Nephron progenitor cell (in vitro differentiated cells): ENCODE measurements around the gene ONECUT1.
A peak's percentile ranks its signal among the peaks of the same experiment; 100 is the strongest.

Source experiments
- DNase-seq: peaks from one replicate; pipeline ENCODE4 v3.0.0; 2021
- H3K27ac Mint-ChIP-seq: 2 replicates; pipeline ENCODE4 v1.8.0; 2021; ENCODE audit warnings: mild to moderate bottlenecking, moderate library complexity, mixed read lengths
- H3K27me3 Mint-ChIP-seq: 2 replicates; pipeline ENCODE4 v1.8.0; 2021; ENCODE audit warnings: mild to moderate bottlenecking, low read depth, mixed read lengths; ENCODE audit not compliant: poor library complexity
- H3K36me3 Mint-ChIP-seq: 2 replicates; pipeline ENCODE4 v1.8.0; 2021; ENCODE audit warnings: low read depth, mixed read lengths
- H3K4me1 Mint-ChIP-seq: 2 replicates; pipeline ENCODE4 v1.8.0; 2021; ENCODE audit warnings: mixed read lengths
- H3K4me3 Mint-ChIP-seq: 2 replicates; pipeline ENCODE4 v1.8.0; 2021; ENCODE audit warnings: mild to moderate bottlenecking, moderate library complexity, mixed read lengths
- H3K9me3 Mint-ChIP-seq: 2 replicates; pipeline ENCODE4 v1.8.0; 2021; ENCODE audit warnings: mild to moderate bottlenecking, moderate library complexity, mixed read lengths
- TF ChIP-seq, protein P1 (sequence below): fragments of 200-600 bp; sonication (generic); IDR thresholded peaks from 2 replicates; pipeline ENCODE4 v1.5.0; 2021; ENCODE audit warnings: antibody characterized with exemption

The ONECUT1 gene

DNA sequence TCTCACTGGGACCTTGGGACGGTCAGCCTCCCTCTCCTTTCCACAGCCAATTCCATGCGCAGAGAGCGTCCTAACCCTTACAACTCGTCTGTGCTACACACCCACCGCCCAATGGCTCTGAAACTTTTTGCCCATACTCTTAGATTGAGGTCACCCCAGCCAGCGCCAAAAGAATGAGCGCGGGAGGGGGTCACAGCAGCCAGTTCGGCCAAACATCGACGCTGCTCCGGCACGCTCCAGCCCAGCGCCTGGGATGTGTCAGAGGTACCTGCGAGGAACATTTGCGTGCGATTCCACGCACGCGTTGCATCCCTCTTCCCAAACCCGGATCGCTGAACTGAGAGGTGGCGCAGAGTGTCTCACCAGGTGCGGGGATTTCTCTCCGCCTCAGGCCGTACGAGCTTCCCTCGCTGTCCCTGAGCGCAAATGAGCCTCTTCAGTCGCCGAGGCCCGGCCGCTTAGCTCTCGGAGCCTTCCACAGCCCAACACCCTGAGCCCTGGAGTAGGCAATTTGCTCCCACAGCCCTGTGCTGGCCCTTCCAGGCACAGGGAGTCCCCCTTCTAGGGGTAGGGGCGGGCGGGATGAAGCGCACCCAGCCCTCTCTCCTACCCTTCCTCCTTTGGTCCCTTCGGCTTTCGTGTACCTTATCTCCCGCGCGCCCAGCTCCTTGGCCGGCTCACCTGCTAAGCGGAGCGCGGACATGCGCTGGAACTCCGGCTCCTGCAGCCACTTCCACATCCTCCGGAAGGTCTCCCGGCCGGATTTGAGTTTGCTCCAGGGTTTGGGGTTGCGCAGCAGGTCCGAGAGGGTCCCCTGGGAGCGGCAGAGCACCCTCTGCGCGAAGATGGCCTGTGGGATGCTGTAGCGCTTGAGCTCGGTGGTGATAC, 1.8 kb downstream of the ONECUT1 start:
- peak overlapping the region; percentile 67 for H3K4me3 Mint-ChIP-seq
- no peak for DNase-seq
- H3K36me3 Mint-ChIP-seq, result no peaks in the 10 kb centered on the region
- no peak overlapping the region for H3K27ac Mint-ChIP-seq
- H3K9me3 Mint-ChIP-seq, result no peaks in the 10 kb centered on the region
- TF ChIP-seq, protein P1, sequence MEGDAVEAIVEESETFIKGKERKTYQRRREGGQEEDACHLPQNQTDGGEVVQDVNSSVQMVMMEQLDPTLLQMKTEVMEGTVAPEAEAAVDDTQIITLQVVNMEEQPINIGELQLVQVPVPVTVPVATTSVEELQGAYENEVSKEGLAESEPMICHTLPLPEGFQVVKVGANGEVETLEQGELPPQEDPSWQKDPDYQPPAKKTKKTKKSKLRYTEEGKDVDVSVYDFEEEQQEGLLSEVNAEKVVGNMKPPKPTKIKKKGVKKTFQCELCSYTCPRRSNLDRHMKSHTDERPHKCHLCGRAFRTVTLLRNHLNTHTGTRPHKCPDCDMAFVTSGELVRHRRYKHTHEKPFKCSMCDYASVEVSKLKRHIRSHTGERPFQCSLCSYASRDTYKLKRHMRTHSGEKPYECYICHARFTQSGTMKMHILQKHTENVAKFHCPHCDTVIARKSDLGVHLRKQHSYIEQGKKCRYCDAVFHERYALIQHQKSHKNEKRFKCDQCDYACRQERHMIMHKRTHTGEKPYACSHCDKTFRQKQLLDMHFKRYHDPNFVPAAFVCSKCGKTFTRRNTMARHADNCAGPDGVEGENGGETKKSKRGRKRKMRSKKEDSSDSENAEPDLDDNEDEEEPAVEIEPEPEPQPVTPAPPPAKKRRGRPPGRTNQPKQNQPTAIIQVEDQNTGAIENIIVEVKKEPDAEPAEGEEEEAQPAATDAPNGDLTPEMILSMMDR, result no peak
- peaks cover 99% of the 10 kb centered on the region for H3K27me3 Mint-ChIP-seq
- H3K4me1 Mint-ChIP-seq, result peaks cover 30% of the 10 kb centered on the region

DNA sequence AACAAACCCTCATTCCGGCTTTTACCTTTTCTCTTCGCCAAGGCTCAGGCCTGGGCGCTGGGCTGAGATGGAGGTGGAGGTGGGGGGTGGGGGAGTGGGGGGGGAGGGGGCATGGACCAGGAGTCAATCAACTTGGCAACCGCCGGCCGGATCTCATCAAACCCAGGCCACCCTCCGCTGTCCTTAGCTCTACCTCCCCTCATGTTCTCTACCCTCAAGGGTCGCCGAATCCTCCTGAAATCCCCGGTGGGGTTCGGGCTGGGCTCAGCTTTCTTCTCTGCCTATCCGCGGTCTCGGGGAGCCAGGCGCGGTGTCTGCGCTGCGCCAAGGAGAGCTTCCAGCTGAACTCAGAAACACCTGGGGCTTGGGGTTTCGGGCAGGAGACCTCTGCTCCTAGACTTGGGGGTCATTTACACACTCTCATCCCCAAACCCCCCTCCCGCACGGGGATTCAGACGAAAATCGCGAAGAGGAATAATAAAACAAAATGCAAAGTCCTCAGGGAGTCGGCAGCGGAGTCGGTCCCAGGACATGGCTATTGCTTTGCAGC, 2.5 kb downstream of the ONECUT1 start:
- H3K27ac Mint-ChIP-seq, result no peak overlapping the region
- H3K4me1 Mint-ChIP-seq, result peaks cover 30% of the 10 kb centered on the region

DNA sequence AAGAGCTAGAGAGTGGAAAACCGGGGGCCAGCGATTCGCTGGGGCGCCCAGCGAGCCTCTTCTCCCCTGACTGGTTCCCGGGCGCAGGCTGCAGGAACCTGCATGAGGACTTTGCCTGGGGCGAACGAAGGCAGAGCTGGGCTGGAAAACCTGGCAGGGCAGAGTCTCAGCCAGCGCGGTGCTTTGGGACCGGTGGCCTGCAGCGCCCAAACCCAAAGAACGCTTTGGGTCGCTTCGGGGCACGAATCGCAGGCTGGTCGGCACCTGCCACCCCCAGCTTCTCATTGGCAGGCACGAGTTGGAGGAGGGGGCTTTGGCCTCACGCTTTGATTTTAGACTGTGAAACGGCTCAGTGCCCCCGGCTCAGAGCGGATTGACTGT, 3.0 kb downstream of the ONECUT1 start:
- H3K4me1 Mint-ChIP-seq, result peaks cover 30% of the 10 kb centered on the region
- peaks cover 99% of the 10 kb centered on the region for H3K27me3 Mint-ChIP-seq
- DNase-seq, result peak; percentile 24
- no peaks in the 10 kb centered on the region for H3K36me3 Mint-ChIP-seq
- H3K27ac Mint-ChIP-seq, result no peak overlapping the region
- TF ChIP-seq, protein P1, result no peak
- no peaks in the 10 kb centered on the region for H3K9me3 Mint-ChIP-seq
- no peak overlapping the region for H3K4me3 Mint-ChIP-seq

More for the DNA sequence above, 2.5 kb downstream of the ONECUT1 start:
- H3K4me3 Mint-ChIP-seq, result peak overlapping the region; percentile 67
- H3K27me3 Mint-ChIP-seq, result peaks cover 99% of the 10 kb centered on the region
- TF ChIP-seq, protein P1, result no peak
- H3K9me3 Mint-ChIP-seq, result no peaks in the 10 kb centered on the region
- peak; percentile 22 for DNase-seq
- H3K36me3 Mint-ChIP-seq, result no peaks in the 10 kb centered on the region

DNA sequence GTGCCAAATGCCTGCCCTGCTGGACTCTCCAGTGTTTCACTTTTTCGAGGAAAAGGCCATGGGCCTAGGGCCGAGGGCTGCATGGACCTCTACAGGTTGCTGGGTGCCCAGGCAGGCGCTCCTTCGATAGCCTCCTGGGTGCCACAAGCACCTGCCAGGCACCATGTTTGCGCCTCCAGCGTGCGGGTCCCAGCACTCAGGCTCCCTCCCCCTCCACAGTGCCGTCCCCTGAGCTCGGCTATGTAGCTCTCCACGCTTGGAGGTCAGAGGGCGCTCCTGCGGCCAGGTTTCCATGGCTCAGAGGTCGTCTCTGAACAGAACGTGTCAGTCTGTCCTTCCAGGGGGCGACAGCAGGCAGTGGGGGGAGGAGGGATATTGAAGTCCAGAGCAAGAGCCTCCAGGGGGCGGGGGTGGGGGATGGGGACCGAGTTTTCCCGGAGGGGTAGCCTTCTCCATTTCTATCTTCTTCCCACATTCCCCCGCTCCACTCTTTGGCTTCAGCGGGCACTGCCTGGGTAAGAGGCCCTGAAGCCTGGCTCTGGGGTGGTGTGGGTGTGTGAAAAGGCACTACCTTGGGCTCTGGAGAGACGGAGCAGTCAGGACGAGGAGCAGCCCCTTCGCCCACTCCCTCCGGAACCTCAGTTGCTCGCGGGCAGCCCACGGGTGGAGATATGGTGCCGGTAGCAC, 3.6 kb downstream of the ONECUT1 start:
- Mint-ChIP-seq H3K9me3 (no peaks in the 10 kb centered on the region), H3K27ac (no peak overlapping the region), H3K27me3 (peaks cover 99% of the 10 kb centered on the region), H3K4me1 (peaks cover 30% of the 10 kb centered on the region), H3K4me3 (peak overlapping the region; percentile 71), H3K36me3 (no peaks in the 10 kb centered on the region)
- DNase-seq, result peak; percentile 22
- TF ChIP-seq, protein P1, result no peak

DNA sequence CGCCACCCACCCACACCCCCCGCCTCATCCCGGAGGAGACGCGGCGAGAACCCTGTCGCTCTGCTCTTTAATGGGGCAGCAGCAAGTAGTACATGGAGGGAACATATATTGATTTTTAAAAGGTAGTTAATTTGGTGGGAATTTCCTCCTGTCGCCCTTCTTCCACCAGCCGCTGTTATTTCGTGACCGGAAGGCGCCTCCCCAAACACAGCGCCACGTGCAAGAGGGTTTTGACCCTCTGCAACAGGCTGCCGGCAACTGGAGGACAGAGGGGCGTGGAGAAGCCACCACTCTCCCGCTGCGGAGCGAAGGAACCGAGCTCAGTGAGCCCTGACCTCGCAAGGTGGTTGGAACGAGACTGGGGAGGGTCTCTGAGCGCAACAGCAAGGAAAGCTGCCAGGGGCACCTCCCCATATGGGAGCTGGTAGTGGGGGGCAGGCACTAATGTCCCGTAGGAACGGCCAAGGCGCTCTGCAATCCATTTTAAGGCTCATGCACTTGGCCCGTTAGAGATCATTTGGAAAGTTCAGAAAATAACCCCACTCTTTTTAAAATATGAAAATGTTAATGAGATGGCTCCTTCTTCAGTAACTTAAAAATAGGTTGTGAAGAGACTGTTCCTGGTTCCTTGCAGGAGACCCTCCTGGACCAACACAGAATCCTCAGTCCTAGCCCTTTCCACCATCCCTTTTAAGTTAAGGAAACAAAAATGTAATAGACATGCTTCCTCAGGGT, 4.3 kb downstream of the ONECUT1 start:
- Mint-ChIP-seq H3K36me3 (no peaks in the 10 kb centered on the region), H3K27me3 (peaks cover 99% of the 10 kb centered on the region), H3K9me3 (no peaks in the 10 kb centered on the region), H3K4me1 (peaks cover 30% of the 10 kb centered on the region), H3K4me3 (peak overlapping the region; percentile 71), H3K27ac (no peak overlapping the region)
- TF ChIP-seq, protein P1, result no peak
- DNase-seq, result peak; percentile 33
